Activated CD8-positive, alpha-beta memory T cell treated with anti-CD3 and anti-CD28 coated beads for 24 hours (primary cell): Measurements from ENCODE around the gene INPP4B.
"Not testable (repeated sequence)": the region's sequence is repeated elsewhere in the genome, so short reads cannot be mapped to it uniquely, and the experiment has no call there.

ENCODE experiments used
- DNase-seq: peaks from one replicate; pipeline ENCODE4 v3.0.0-alpha.2; 2020

Gene INPP4B

GRCh38 chr4:142405695-142406498 is 440.2 kb downstream of the INPP4B start:
- no peak for DNase-seq

- DNase-seq, result peak; percentile 85
Measured at GRCh38 chr4:142405021-142405694, 440.9 kb downstream of the INPP4B start.

GRCh38 chr4:142404191-142404611 is 441.9 kb downstream of the INPP4B start:
- no peak for DNase-seq

- DNase-seq, result no peak
Measured at GRCh38 chr4:142402900-142403299, 443.2 kb downstream of the INPP4B start.

- DNase-seq, result no peak
Measured at GRCh38 chr4:142402156-142402555, 443.9 kb downstream of the INPP4B start.

- not testable (repeated sequence) for DNase-seq
Measured at GRCh38 chr4:142397364-142397991, 448.6 kb downstream of the INPP4B start.

GRCh38 chr4:142396279-142396678 is 449.8 kb downstream of the INPP4B start:
- DNase-seq, result no peak

GRCh38 chr4:142393127-142393526 is 453.0 kb downstream of the INPP4B start:
- DNase-seq, result no peak

GRCh38 chr4:142386856-142387255 is 459.2 kb downstream of the INPP4B start:
- no peak for DNase-seq

- DNase-seq, result no peak
Measured at GRCh38 chr4:142386449-142386848, 459.7 kb downstream of the INPP4B start.

- no peak for DNase-seq
Measured at GRCh38 chr4:142383800-142384470, 462.2 kb downstream of the INPP4B start.

GRCh38 chr4:142383354-142383753 is 462.7 kb downstream of the INPP4B start:
- DNase-seq, result no peak

- no peak for DNase-seq
Measured at GRCh38 chr4:142380052-142380602, 466.0 kb downstream of the INPP4B start.

GRCh38 chr4:142379277-142380051 is 466.6 kb downstream of the INPP4B start:
- DNase-seq, result no peak

GRCh38 chr4:142378179-142378578 is 467.9 kb downstream of the INPP4B start:
- DNase-seq, result no peak

GRCh38 chr4:142377342-142378091 is 468.6 kb downstream of the INPP4B start:
- no peak for DNase-seq

- DNase-seq, result no peak
Measured at GRCh38 chr4:142376204-142376603, 469.9 kb downstream of the INPP4B start.

GRCh38 chr4:142373610-142374009 is 472.5 kb downstream of the INPP4B start:
- DNase-seq, result no peak

- DNase-seq, result no peak
Measured at GRCh38 chr4:142372530-142373260, 473.4 kb downstream of the INPP4B start.

GRCh38 chr4:142369141-142369540 is 477.0 kb downstream of the INPP4B start:
- no peak for DNase-seq
